Caki2 (cell line): ENCODE measurements around the gene ANKS1A. TPM values are rescaled to one million over a fixed set of nuclear protein-coding genes. Genes with fewer than 3 reads are reported as not detected.

Experiments used
- DNase-seq: peaks from one replicate; pipeline ENCODE4 v3.0.0-alpha.2; 2015; ENCODE audit warnings: low read depth
- in situ Hi-C: cut with HindIII; loops from 2 replicates; pipeline ENCODE4 v1.10.0; 2016; ENCODE audit warnings: low sequenced_read_pairs, low pct_unique_long_range_greater_than_20kb, mixed read lengths
- total RNA-seq: library from RNA; depleted of rRNA; stranded (reverse); fragments of >200 nt; shearing (Covaris generic); gene quantifications from 2 replicates; pipeline ENCODE4 v1.2.3, GENCODE V29; 2014; ENCODE audit warnings: low replicate concordance

Gene ANKS1A
- total RNA-seq, 1 experiment from 2014 or later = 15.2 TPM

- in situ Hi-C loops = no loop called here
- DNase-seq = no peak
These were observed 119.8 kb downstream of the ANKS1A start for GRCh38 chr6:35008858-35009257.

GRCh38 chr6:35011096-35012041, 122.3 kb downstream of the ANKS1A start:
- no peak for DNase-seq
- in situ Hi-C loops = no loop called here

GRCh38 chr6:35013701-35014100, 124.6 kb downstream of the ANKS1A start:
- in situ Hi-C loops = no loop called here
- no peak for DNase-seq

GRCh38 chr6:35014341-35014740, 125.3 kb downstream of the ANKS1A start:
- in situ Hi-C loops = no loop called here

GRCh38 chr6:35014786-35015185, 125.7 kb downstream of the ANKS1A start:
- in situ Hi-C loops = no loop called here
- DNase-seq = no peak

More at GRCh38 chr6:35014341-35014740, 125.3 kb downstream of the ANKS1A start:
- DNase-seq = no peak

GRCh38 chr6:35015476-35015875, 126.4 kb downstream of the ANKS1A start:
- no peak for DNase-seq
- in situ Hi-C loops = no loop called here

GRCh38 chr6:35015996-35016395, 126.9 kb downstream of the ANKS1A start:
- DNase-seq = no peak
- in situ Hi-C loops = no loop called here

- DNase-seq = peak; percentile 12
- in situ Hi-C loops = no loop called here
These were observed 127.7 kb downstream of the ANKS1A start for GRCh38 chr6:35016502-35017321.

GRCh38 chr6:35017411-35018181, 128.5 kb downstream of the ANKS1A start:
- in situ Hi-C loops = no loop called here
- no peak for DNase-seq

GRCh38 chr6:35018182-35018519, 129.1 kb downstream of the ANKS1A start:
- in situ Hi-C loops = no loop called here
- no peak for DNase-seq

GRCh38 chr6:35018746-35019145, 129.7 kb downstream of the ANKS1A start:
- no peak for DNase-seq
- in situ Hi-C loops = no loop called here

GRCh38 chr6:35019171-35019570, 130.1 kb downstream of the ANKS1A start:
- in situ Hi-C loops = no loop called here
- no peak for DNase-seq

- in situ Hi-C loops = no loop called here
- DNase-seq = no peak
These were observed 130.8 kb downstream of the ANKS1A start for GRCh38 chr6:35019831-35020230.

- in situ Hi-C loops = no loop called here
These were observed 131.9 kb downstream of the ANKS1A start for GRCh38 chr6:35021004-35021403.

GRCh38 chr6:35023091-35024000, 134.3 kb downstream of the ANKS1A start:
- in situ Hi-C loops = no loop called here
- no peak for DNase-seq

More at GRCh38 chr6:35021004-35021403, 131.9 kb downstream of the ANKS1A start:
- DNase-seq = no peak

- peak; percentile 73 for DNase-seq
These were observed 135.5 kb downstream of the ANKS1A start for GRCh38 chr6:35024551-35025054.

More at GRCh38 chr6:35024551-35025054, 135.5 kb downstream of the ANKS1A start:
- in situ Hi-C loops = no loop called here
